NCI-H345 treated with DMSO at 0.1 percent for 48 hours (cell line): ENCODE results near the gene LCN1.
"Not testable (repeated sequence)": the region's sequence is repeated elsewhere in the genome, so short reads cannot be mapped to it uniquely, and the experiment has no call there.

Experiments used
- DNase-seq: peaks from one replicate; lab custom pipeline; 2025; ENCODE audit not compliant: unreplicated experiment; lab: John Stamatoyannopoulos, UW

Gene LCN1

DNA sequence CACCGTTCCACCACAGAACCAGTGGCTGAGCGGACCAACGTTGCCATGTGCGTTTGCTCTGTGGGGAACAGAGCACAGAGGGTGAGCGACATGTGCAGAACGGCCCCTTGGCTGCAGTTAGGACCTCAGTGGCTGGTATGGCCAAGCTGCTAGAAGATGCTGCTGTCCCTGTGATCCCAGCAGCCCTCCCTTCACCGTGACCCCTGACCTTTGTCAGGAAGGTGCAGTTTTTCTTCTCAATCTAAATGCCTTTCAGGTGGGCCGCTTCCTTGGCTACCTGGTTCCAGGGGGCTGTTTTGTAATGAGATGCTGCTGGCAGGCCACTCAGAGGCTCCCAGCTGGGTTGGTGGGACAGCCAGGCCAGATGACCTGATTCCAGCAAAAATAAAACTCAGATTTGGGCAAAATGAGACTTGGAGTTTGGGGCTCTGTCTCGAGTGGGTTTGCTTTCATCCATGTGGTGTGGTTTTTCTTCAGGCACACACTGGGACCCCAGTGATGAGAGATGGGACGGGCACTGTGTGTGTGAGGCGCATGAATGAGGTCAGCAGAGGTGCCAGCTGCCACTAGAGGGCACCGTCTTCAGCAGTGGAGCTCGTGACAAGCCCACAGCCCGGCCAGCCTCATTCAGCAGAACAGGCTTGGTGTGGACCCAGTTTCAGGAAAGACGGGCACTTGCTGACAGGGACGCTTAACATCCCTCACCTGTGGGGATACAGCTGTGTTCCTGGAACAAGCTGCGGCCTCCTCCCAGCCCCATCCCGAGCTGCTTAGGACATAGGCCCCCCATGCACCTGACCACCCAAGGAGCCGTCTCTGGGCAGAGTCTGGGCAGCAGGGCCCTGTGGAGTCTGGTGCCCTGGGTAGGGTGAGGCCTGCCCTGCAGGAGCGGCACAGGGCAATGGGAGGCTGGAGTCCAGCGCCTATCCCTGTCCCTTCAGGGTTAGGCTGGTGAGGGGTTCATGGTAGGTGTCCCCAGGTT, 16.7 kb upstream of the LCN1 start:
- DNase-seq: peak; percentile 7

DNA sequence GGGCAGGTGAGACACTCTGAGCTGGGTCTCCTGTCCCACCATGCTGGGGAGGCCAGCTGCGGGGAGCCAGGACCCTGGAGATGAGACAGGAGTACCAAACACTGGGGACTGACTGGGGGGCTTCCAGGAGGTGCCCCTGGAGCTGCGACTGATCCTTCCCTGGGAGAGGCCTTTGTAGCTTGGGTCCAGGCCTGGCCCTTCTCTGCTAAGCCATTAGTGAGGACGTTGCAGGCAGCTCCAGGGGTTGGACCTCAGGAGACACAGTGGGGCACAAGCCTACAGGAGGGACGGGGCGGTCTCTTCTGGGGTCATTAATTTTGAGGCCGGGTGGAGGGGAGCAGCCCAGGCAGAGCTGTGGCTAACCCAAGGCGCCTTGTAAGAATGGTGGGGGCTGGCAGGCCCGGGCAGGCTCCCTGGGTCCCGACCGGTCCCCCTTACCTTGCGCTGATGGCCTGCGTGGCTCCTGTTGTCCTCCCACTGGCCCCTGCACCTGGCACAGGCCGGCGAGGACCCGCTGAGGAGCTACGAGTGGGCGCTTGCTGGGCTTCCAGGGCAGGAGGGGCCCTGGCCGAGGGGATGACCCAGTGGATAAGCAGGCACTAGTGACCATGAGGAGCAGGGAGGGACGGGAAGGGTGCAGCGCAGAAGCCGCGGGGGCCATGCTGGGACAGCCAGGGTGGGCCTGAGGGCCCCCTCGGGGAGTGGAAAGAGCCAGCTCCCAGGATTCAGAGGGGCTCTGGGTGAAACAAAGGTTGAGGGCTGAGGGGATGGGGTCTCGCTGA, 15.6 kb upstream of the LCN1 start:
- DNase-seq: no peak

DNA sequence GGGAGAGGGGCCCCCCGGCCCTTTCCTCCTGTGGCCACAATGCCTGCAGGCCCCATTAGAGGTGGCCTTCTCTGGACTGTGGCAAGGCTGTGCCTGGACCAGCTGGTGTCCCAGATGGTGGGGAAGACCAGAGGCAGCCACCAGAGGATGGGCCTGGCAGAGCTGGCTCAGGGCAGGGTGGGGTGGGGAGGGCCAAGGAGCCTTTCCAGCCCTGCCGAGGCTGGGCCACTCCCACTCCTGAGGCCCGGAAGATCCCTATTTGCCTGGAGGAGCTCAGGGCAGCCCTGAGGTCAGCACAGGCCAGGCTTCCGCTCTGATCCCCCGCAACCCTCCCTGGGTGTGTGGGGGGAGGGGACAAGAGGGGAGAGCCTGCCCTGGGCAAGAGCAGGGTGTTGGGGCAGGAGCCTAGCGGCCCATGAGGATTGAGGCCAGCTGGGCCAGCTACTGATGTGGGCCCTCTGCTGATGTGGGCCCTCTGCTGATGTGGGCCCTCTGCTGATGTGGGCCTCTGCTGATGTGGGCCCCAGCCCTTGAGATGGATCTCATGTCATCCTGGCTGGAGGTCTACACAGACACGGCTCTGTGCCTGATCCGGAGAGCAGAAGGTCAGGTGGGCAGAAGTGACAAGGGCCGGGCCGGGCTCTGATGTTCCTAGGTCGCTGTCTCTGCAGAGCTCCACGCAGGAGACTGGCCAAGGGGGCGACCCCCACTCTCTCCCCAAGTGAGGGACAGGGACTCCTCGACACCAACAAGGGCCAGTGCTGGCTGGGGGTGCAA, 14.7 kb upstream of the LCN1 start:
- no peak for DNase-seq

GRCh38 chr9:135507104-135508035, 13.9 kb upstream of the LCN1 start:
- DNase-seq: no peak

GRCh38 chr9:135508211-135508820, 12.9 kb upstream of the LCN1 start:
- no peak for DNase-seq

GRCh38 chr9:135509458-135509857, 11.8 kb upstream of the LCN1 start:
- DNase-seq: no peak

GRCh38 chr9:135512241-135512603, 9.0 kb upstream of the LCN1 start:
- no peak for DNase-seq

- no peak for DNase-seq
Observed at GRCh38 chr9:135512904-135513303, 8.3 kb upstream of the LCN1 start.

DNA sequence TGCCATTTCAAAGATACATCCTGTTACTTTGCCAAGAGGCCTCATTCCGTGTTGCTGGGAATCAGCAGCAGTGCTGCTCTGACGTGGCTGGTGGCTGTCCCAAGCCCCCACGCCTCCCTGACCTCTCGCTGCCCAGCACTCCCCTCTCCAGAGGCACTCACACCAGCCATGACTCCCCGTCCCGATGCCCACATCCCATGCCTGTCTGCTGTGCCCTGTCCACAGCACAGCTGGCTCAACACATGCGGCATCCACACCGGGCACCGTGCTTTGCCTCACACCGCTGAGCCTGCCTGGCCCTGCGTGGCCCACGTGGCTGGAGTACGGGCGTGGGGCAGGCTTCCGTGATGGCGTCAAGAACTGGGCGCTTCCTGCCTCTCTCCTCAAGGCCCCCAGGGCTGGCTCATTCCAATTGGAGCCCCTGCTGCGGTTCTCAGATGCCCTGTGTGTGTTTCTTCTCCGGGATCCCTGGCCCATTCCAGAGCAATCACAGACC, 7.8 kb upstream of the LCN1 start:
- no peak for DNase-seq

DNA sequence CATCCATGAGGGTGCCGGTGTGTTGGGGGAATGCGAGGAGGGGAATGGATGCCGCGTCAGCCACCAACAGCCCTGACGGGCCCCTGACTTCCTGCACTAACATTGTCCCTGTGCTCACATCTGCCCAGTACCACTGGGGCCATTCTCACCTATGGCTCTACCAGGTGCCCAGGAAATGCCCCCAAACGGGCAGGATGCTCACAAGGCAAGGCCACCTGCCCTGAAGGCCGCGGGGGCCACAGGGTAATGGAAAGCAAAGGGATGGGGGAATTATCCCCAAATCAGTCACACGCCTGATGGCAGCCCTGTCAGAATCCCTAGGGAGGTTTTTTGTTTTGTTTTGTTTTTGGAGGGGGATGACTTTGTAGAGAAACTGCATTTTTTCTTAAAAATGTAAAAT, 7.3 kb upstream of the LCN1 start:
- DNase-seq: not testable (repeated sequence)

GRCh38 chr9:135514342-135515082, 6.7 kb upstream of the LCN1 start:
- DNase-seq: no peak

DNA sequence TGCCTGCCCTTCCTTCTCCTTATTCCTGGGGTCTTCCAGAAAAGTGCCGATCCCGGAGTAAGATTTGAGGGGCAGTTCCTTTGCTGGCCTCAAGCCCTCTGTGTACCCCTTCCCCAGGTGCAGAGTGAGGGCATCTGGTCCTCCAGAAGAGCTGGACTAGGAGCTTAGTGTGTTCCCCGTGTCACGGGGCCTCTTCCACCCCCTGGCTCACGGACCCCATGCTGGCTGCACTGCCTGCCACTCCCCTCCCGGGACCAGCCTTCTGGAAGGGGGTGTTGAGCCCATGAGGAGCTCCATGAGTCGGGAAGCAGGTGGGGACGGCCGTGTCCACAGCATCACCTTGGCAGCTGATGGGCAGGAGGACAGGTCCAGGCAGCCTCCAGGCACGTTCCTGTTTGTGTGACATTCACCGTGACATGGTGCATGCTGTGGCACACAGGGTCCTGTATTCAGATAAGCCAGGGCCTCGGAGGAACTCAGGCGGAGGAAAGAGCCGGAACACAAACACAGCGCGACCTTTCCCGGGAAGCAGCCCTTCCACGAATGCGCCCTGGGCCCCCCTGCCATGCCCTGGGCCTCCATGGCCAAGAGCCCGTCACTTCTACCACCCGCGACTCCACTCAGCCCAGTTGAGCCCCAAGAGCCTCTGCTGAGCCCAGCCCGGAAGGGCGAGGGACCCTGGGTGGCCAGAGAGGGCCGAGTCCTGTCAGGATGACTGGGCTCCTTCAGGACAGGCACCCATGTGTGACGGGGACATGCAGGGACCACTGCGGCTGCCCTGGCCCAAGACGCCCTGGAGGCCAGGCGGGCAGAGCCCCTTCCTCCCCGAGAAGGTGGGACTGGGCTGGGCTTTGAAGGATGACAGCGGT, 5.9 kb upstream of the LCN1 start:
- DNase-seq: no peak

GRCh38 chr9:135516132-135516860, 4.9 kb upstream of the LCN1 start:
- DNase-seq: no peak

GRCh38 chr9:135517407-135517822, 3.8 kb upstream of the LCN1 start:
- no peak for DNase-seq

DNA sequence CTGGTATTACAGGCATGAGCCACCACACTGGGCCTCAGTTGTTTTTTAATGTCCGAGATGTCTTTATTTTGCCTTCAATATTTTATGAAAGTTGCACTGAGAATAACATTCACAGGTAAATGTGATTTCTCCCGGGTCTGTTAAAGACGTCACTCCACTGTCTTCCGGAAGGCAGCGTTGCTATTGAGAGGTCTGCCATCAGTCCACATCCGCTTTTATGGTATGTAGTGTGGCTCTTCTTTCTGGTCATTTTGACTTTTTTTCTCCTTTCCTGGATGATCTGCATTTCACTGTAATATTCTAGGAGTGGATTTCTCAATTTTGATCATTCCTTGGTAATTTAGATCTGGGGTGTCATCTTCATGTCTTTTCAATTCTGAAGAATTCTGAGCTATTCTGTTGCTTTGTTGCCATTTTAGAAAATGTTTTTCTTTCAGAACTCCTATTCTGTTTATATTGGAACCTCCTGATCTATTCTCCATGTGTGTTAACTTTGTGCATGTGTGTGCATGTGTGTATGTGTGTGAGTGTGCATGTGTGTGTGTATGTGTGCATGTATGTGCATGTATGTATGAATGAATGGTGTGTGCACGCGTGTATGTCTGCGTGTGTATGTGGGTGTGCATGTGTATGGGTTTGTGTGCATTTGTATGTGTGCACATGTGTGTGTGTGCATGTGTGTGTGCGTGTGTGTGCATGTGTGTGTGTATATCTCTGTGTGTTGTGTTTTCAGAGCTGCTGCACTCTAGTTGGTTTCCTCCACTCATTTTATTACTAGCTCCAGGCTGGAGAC, 1.9 kb upstream of the LCN1 start:
- DNase-seq: no peak

DNA sequence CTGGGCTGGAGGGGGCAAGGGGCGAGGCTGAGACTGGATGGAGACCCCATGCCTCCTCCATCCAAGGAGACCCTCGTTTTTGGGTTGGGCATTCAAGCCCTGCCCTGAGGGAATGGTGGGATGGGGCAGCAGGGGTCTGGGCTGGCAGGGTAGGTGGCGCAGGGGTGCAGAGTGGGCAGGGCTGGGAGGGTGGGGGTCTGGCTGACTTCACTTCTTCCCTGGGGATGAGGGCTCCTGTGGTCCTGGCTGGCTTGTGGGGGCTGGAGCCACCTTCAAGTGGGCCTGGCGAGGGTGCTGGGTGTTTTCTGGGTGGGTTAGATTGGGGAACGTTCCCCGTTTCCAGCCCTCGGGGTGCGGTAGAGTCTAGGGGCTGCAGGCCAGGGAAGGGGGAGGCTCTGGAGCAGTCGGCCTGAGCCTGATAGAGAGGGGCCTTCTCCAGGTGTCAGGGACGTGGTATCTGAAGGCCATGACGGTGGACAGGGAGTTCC, 412 bp downstream of the LCN1 start:
- no peak for DNase-seq
